GM18508 (cell line): ENCODE data around the gene TMEM184B.

Source experiments
- ATAC-seq: cut with Tn5 transposase; IDR thresholded peaks from one replicate; pipeline ENCODE4 v1.9.1; 2021; ENCODE audit warnings: moderate number of reproducible peaks; ENCODE audit not compliant: insufficient read depth, unreplicated experiment

TMEM184B gene

GRCh38 chr22:38170469-38170868, 102.3 kb downstream of the TMEM184B start:
- ATAC-seq = no peak
